Measurements from ENCODE around the gene COX6A2. TPM values are rescaled to one million over a fixed set of nuclear protein-coding genes. Genes with fewer than 3 reads are reported as not detected.

COX6A2 gene
- total RNA-seq, 1 donor from 2014 or later = not detected

DNA sequence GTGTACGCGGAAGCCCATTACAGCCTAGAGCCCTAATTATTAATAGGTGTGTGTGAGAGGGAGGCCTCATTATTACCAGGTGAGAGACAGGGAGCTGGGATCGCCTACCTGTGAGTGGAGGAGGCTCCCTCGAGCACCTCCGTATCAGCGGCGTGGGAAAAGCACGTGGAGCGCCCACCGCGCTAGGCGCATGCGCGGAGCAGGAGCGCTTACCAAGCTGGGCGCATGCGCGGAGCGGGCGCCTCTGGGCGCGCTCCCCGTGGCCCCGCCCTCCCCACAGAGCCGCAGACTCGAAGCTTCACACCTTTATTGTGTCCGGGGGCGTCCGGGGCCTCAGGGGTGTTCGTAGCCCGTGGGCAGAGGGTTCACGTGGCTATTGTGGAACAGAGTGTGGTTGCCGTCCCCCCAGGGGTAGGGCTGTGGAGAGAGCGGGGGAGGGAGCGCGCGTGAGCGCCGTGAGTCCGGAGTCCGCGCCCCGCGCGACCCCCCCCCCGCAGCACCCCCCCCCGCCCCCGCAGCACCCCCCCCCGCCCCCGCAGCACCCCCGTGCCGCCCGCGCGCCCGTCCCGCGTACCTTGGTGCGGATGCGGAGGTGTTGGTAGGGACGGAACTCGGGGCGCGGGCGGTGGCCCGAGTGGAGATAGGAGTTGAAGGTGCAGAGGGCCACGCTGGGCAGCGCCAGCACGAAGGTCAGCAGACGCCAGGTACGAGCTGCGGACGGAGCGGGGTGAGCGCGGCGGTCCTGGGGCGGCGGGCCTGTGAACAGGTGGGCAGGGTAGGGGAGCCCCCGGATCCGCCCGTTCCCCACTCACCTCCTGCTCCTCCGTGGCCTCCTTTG lies 500 bp downstream of the COX6A2 start:
- Histone ChIP-seq H3K27ac (no peak overlapping the region), H3K36me3 (no peaks in the 10 kb centered on the region), H3K4me1 (peaks cover 4% of the 10 kb centered on the region), H3K4me3 (peak overlapping the region; percentile 41), H3K9me3 (no peaks in the 10 kb centered on the region), H3K27me3 (no peaks in the 10 kb centered on the region)
- DNase-seq = peak; percentile 81
- TF ChIP-seq, protein P1, sequence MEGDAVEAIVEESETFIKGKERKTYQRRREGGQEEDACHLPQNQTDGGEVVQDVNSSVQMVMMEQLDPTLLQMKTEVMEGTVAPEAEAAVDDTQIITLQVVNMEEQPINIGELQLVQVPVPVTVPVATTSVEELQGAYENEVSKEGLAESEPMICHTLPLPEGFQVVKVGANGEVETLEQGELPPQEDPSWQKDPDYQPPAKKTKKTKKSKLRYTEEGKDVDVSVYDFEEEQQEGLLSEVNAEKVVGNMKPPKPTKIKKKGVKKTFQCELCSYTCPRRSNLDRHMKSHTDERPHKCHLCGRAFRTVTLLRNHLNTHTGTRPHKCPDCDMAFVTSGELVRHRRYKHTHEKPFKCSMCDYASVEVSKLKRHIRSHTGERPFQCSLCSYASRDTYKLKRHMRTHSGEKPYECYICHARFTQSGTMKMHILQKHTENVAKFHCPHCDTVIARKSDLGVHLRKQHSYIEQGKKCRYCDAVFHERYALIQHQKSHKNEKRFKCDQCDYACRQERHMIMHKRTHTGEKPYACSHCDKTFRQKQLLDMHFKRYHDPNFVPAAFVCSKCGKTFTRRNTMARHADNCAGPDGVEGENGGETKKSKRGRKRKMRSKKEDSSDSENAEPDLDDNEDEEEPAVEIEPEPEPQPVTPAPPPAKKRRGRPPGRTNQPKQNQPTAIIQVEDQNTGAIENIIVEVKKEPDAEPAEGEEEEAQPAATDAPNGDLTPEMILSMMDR (IDR thresholded peaks at IDR 0.05) = no peak
- intact Hi-C loops (cut with DNase I) = no loop called here
- ATAC-seq = peak; percentile 80

DNA sequence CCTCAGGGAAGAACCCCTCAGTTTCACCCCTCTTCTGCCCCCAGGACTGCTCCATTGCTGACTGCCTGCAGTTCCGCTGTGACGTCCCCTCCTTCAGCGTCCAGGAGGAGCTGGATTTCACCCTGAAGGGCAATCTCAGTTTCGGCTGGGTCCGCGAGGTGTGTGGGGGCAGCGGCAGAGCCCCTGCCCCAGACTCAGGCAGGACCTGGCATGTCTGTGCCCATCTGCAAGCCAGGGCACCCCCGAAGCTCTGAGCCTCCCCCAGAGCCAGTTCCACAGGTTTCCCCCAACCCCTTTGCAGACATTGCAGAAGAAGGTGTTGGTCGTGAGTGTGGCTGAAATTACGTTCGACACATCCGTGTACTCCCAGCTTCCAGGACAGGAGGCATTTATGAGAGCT lies 4.4 kb downstream of the COX6A2 start:
- H3K9me3 ChIP-seq = no peaks in the 10 kb centered on the region
- DNase-seq (peak; percentile 56), ATAC-seq (no peak)
- no peak overlapping the region for H3K4me3 ChIP-seq
- no peak overlapping the region for H3K27ac ChIP-seq
- intact Hi-C loops (cut with DNase I) = no loop called here
- H3K4me1 ChIP-seq = peaks cover 4% of the 10 kb centered on the region
- H3K36me3 ChIP-seq = no peaks in the 10 kb centered on the region
- TF ChIP-seq, protein P1 (IDR thresholded peaks at IDR 0.05) = no peak
- no peaks in the 10 kb centered on the region for H3K27me3 ChIP-seq

DNA sequence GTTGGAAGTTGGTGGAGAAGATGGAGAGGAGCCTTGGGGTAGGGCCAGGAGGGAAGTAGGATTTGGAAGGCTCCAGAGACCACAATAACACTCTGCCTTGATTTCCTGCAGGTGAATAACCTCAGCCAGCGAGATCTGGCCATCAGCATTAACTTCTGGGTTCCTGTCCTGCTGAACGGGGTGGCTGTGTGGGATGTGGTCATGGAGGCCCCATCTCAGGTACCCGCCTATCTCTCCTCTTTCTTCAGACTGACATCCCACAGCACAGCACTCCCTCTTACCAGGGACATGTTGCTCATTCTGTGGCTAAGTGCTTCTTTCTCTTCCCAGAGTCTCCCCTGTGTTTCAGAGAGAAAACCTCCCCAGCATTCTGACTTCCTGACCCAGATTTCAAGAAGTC lies 4.9 kb downstream of the COX6A2 start:
- DNase-seq (peak; percentile 33), ATAC-seq (no peak)
- Histone ChIP-seq H3K36me3 (no peaks in the 10 kb centered on the region), H3K27me3 (no peaks in the 10 kb centered on the region), H3K27ac (no peak overlapping the region), H3K4me1 (peaks cover 3% of the 10 kb centered on the region), H3K4me3 (no peak overlapping the region), H3K9me3 (no peaks in the 10 kb centered on the region)
- intact Hi-C loops (cut with DNase I) = no loop called here
- TF ChIP-seq, protein P1 (IDR thresholded peaks at IDR 0.05) = no peak

DNA sequence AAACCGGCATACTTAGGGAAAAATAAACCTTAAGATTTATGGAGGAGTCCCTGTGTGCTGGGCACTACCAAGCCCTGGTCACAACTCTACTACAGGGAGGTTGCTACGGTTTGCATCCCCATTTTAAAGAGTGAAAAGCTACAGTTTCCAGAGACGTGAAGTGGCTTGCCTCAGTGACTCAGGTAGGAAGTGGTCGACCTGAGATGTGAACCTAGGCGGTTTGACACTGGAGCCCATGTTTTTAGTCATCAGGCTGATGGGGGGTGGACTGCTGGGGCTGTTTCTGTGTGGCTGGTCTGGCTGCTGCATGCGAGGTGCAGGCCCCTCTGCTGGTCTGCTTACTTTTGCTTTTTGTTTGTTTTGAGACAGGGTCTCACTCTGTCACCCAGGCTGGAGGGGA lies 6.6 kb downstream of the COX6A2 start:
- H3K27me3 ChIP-seq = no peaks in the 10 kb centered on the region
- DNase-seq (peak; percentile 21), ATAC-seq (peak; percentile 32)
- no peak overlapping the region for H3K27ac ChIP-seq
- no peak overlapping the region for H3K4me3 ChIP-seq
- H3K9me3 ChIP-seq = no peaks in the 10 kb centered on the region
- no peaks in the 10 kb centered on the region for H3K4me1 ChIP-seq
- TF ChIP-seq, protein P1 (IDR thresholded peaks at IDR 0.05) = no peak
- intact Hi-C loops (cut with DNase I) = no loop called here
- no peaks in the 10 kb centered on the region for H3K36me3 ChIP-seq

DNA sequence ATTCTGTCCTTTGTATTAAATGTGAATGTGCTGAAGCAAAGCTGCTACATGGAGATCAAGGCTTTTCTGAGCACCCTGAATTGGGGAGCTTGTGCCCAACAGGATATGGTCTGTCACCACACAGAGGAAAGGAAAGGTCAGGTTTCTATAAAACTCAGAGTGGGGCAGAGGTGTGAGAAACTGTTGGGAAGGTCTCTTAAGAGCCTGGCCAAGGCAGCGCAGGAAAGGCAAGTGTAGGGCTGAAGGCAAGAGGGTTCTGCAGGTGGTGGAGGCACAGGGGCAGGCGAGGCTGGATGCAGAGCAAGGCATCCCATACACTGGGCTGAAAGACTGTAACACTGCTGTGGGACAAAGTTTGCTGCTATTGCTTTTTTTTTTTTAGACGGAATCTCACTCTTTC lies 8.1 kb downstream of the COX6A2 start:
- TF ChIP-seq, protein P1 (IDR thresholded peaks at IDR 0.05) = no peak
- ATAC-seq = no peak

More for the DNA sequence above, 8.1 kb downstream of the COX6A2 start:
- DNase-seq = no peak
- intact Hi-C loops (cut with DNase I) = no loop called here
- Histone ChIP-seq H3K4me1 (no peaks in the 10 kb centered on the region), H3K36me3 (no peaks in the 10 kb centered on the region), H3K9me3 (no peaks in the 10 kb centered on the region), H3K27ac (no peak overlapping the region), H3K4me3 (no peak overlapping the region), H3K27me3 (no peaks in the 10 kb centered on the region)
